IPS-NIHi11 (cell line): Measurements from ENCODE around the gene ADAMTSL3.

ENCODE experiments used
- DNase-seq: peaks from one replicate; pipeline ENCODE4 v3.0.0; 2012; ENCODE audit warnings: mixed read lengths, low spot score

Gene ADAMTSL3, protein sequence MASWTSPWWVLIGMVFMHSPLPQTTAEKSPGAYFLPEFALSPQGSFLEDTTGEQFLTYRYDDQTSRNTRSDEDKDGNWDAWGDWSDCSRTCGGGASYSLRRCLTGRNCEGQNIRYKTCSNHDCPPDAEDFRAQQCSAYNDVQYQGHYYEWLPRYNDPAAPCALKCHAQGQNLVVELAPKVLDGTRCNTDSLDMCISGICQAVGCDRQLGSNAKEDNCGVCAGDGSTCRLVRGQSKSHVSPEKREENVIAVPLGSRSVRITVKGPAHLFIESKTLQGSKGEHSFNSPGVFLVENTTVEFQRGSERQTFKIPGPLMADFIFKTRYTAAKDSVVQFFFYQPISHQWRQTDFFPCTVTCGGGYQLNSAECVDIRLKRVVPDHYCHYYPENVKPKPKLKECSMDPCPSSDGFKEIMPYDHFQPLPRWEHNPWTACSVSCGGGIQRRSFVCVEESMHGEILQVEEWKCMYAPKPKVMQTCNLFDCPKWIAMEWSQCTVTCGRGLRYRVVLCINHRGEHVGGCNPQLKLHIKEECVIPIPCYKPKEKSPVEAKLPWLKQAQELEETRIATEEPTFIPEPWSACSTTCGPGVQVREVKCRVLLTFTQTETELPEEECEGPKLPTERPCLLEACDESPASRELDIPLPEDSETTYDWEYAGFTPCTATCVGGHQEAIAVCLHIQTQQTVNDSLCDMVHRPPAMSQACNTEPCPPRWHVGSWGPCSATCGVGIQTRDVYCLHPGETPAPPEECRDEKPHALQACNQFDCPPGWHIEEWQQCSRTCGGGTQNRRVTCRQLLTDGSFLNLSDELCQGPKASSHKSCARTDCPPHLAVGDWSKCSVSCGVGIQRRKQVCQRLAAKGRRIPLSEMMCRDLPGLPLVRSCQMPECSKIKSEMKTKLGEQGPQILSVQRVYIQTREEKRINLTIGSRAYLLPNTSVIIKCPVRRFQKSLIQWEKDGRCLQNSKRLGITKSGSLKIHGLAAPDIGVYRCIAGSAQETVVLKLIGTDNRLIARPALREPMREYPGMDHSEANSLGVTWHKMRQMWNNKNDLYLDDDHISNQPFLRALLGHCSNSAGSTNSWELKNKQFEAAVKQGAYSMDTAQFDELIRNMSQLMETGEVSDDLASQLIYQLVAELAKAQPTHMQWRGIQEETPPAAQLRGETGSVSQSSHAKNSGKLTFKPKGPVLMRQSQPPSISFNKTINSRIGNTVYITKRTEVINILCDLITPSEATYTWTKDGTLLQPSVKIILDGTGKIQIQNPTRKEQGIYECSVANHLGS (N-terminal part only)

DNA sequence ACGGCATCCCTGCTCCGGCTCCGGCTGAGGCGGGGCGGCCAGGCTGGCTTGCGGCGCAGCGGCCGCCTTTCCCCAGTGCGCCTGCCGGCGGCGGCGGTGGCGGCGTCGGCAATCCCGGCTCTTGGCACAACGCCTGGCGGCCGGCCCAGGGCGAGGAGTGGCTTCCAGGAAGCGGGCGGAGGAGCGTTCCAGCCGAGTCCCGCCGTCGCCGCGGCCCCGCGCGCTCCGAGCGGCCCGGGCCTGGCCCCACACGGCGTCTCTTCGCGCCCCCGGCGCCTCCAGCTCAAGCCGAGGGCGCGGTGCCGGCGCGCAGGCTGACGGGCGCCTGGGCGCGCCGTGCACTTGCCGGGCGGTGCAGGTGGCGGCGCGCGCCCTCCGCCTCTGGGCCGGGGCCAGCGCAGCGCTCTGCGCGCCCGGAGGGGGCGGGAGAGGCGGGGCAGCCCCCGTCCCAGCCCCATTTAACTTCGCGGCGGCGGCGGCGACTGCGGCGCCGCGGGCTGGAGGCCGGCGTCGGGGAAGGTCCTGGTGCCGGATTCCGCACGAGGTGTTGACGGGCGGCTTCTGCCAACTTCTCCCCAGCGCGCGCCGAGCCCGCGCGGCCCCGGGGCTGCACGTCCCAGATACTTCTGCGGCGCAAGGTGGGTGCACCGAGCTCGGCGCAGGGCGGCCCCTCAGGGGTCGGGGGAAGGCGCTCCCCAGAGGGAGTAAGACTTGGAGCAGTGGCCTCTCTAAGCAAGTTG is at the start of gene ADAMTSL3:
TSS of gene ADAMTSL3 (plus strand) at position 485 of the 740 bp plus-strand sequence. CDS start 1,639 bp downstream, outside the sequence.
- peak; percentile 91 for DNase-seq

DNA sequence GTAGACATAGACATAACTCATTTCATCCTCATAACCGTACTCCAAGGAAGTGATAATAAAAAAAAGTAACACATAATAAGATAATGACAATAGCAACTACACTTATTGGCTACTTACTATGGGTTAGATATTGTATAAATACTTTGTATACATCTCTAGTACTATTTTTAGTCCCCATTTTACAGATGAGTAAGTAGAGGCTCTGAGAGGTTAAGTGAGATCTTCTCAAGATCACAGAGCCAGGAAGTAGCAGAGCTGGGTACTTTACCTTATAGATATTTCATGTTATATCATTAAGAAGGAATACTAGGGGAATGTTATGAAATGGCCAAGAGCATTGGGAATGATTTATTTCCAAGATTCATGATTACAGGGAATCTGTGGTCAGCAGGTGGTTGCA is 49.4 kb upstream of the ADAMTSL3 start:
- no peak for DNase-seq

DNA sequence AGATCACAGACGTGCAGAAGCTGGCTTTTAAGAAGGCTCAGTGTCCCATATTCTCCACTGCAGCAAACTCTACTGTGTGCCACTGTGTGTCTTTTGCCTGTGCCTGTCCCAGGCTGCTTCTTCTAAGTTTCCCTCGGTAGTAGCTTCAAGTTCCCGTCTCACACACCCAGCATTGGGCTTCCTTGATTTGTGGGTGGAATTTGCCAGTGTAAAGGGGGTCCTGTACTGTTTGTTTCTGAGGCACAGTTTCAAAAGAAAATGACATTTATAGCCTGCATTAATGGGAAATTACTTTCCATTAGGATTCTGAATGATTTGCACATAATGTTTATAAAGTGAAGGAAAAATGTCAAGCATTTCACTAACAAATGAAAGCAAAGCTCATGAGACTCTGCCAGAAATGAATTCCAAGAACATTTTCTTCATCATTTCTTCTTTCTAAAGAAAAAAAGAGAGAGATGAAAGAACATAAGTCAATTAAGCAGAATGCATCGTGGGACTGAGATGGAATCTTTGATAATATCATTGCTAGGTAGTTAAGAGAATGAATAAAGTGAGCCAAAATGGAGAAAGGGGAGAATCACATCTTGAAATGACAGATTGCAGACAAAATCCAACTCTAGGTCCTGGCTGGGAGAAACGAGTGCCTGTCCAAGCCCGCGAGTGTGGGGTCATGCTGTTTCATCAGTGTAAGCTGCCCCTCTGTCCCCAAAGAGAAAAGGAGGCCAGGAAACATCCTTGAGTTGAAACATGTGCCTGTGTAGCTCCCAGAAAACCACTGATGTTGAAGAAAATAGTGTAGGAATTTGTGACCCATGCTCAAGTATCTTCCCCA is 48.6 kb upstream of the ADAMTSL3 start:
- DNase-seq: no peak

DNA sequence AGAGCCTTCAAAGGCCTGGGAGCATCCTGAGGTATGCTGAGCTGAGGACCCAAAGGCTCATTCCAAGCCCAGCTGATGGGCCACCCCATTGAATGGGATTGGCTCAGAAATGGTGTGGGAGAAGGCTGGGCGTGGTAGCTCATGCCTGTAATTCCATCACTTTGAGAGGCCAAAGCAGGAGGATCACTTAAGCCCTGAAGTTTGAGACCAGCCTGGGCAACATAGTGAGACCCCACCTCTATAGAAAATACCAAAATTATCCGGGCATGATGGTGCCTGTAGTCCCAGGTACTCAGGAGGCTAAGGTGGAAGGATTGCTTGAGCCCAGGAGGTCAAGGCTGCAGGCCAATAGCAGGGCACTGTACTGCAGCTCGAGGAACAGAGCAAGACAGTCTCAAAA is 43.8 kb upstream of the ADAMTSL3 start:
- no peak for DNase-seq

DNA sequence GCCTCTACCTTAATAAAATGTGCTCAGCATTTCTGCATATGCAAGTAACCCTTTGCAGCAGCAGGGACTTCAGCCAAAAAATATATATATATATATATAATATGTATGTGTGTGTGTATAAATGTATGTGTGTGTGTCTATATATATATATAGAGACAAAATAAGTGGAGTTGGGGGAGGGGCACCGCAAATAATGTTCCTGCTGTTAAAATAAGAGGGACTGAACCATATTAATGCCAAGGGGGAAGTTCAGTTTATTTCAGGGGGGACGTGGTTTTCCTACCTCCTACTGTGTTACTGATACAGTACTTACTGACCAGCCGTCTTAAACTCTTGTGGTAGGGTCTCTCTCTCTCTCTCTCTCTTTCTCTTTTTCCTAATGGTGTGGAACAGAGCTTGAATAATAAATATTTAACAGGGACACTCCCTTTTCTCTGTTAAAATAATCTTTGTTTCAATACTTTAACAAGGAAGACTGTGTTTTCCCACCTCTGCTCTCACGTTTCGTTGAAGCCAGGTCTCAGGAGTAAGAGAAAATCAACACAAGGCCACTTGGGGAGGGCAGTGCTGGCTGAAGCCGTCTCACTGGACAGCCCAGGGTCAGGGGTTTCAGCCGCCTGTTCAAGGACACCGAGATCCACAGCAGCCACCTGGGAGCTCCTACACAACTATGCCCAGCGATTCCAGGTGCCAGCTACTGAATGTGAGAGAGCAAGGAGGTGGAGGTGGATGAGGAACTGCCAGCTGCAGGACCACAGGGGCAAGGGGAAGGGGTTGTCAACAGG is 42.8 kb upstream of the ADAMTSL3 start:
- DNase-seq: no peak

DNA sequence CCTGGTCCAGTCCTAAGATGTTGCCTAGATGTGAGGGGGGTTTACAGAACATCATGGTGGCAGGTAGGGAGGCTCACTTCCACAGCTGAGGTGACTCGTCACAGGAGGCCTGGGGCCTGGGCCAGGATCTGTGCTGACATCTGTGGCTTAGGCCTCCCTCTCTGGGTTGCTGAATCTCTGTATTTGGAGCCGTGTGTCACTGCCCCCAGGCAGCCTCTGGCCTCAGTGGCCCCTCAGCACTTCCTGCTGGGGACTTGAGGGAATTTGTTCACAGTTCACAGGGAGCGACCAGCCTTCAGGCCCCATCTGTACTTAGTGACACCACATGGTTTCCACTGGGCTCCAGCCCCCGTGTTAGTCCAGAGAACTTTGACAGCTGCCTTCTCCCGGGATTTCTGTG is 41.7 kb upstream of the ADAMTSL3 start:
- no peak for DNase-seq

DNA sequence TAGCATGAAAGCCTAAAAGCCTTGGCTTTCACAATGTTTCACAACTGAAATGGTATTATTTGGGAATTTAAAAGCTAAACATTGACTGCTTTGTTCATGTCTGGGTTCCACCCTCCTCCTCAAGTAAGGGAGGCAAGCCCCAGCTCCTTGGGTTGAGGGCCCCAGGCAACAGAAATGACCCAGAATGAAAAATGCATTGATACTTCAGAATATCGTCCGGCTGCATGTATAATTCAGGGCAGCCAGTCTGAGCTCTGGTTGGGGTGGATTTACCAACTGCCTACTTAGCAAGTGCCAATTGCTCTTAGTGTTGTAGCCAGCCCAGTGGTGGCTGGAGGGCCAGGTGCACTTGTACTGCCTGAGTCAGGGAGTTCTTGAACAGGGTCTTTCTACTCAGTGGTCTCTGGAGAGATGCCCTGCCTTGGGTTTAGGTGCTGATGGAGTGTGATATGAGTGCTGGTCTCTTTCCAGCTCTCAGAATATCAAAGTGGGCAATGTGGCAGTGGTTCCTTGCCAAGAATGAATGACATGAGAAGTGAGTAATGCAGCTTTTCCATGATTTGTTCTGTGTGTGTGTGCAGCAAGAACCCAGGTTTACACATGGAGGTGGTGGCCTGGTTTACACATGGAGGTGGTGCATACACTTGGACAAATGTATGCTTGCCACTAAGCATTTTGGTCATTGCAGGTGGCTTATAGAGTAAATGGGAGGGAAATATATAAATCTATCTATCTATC is 40.9 kb upstream of the ADAMTSL3 start:
- no peak for DNase-seq

DNA sequence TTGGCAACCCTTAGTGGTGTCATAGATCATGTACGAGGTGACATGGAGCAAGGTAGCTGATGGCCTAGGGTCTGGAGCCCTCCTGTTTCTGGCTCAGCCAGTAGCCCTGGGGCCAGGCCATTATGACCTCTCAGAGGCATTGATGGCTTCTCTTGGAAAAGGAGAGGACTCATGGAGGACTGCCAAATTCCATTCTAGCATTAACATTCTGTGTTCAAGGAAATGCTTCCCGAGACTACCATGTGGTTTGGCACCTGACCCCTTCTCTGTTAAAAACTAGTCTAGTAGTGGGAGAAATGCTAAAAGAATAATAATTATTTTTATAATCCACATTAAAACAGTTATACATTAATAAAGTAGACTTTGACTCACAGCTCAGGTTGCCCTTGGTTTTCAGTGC is 40.2 kb upstream of the ADAMTSL3 start:
- DNase-seq: no peak

DNA sequence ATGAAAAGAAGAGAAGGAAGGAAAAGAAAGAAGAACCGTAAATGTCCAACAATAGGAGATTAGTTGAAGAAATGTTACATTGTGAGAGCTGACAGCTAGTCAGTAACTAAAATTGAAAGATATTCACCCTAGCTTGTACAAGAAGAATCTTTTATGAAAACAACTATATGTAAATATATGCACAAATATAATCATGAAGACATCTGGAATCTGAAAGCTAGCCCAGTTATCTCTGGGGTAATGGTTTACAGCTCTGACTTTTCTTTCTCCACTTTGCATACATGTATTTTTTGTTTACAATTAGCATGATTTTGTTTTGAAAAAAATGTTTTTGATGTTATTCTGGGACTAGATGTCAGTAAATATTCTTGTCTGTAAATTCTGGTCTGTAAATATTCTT is 37.1 kb upstream of the ADAMTSL3 start:
- DNase-seq: no peak

DNA sequence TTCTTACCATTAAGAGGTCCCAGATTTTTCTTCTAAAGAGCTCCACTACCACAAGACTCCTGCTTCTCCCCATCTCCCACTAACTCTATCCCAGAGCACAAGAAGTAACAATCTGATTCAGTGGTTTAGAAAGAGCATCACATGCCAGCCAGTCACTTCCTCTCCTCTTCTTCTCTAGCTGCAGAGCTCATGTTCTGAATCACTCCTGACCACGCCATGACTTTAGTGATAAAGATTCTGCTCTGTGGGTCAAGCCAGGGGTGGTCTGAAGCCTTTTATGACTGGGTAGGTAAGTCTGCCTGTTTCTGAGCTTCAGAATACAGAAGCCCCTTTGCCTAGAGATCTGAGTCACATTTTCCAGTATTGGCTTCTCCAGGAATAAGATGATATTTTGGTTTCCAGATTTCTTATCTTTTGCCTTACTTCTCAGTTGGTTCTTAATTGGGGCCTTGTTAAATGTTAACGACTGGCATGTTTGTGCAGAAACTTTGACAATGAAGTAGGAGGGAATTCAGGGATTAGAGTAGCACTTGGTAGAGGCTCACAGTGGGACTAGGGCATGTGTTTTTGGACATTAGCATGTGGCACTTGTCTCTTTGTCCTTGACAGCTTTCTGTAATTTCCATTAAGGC is 27.6 kb upstream of the ADAMTSL3 start:
- no peak for DNase-seq

DNA sequence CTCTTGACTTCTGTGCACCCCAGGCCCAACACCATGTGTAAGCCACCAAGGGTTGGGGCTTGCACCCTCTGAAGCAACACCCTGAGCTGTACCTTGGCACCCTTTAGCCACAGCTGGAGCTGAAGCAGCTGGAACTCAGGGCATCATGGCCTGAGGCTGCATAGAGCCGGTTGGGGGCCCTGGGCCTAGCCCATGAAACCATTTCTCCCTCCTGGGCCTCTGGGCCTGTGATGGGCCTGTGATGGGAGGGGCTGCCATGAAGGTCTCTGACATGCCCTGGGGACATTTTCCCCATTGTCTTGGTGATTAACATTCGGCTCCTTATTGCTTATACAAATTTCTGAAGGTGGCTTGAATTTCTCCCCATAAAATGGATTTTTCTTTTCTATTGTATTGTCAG is 22.4 kb upstream of the ADAMTSL3 start:
- DNase-seq: no peak

DNA sequence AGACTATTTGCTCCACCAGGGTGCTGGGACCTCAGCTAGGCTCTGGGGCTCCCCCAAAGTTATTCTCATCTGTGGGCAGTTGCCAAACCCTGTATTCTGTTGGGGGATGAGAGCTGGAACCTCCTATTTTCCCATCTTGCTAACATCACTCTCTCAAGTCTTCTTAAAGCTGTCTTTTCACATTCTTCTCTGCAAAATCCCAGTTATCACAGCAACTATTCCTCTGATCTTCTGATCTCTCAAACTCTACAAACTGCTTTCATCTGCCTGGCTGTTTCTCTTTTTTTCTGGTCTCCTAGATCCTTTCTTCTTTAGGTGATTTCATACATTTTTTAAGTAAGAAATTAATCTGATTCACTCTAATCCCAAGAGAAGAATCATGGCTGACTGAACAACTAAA is 10.7 kb upstream of the ADAMTSL3 start:
- DNase-seq: no peak

DNA sequence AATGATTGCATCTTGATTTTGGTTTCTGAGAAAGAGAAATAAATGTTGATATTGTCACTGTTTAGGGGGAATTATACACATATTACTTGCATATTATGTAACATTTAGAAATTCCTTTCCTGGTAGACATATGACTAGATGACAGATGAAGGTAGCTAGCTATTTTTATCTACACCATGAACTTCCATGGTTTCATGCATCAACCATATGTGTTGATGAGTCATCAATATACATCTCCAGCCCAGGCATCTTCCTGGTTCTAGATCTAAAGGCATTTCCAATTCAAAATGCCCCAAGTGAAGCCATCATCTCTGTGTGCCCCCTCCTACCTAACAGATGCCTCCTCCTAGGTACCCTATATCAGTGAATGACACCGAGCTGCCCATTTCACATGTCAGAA is 9.5 kb upstream of the ADAMTSL3 start:
- DNase-seq: no peak

DNA sequence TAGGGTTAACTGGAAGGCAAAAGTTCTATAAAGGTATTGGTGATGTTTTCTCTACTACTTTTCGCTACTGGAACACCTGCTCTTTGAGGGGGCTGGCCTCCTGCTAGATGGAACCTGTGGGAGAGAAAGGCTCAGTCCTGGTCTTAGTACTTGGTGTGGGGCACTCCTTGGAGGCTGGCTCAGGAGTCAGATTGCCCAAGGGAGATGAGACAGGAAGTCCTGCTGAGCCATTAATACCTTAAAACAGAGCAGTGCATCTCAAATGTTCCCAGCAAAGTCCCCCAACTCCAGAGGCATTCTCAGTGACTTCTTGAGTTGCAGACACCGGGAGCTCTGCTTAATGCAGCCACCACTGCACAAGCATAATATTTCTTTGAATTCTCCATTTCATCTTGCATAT is 3.1 kb upstream of the ADAMTSL3 start:
- DNase-seq: no peak

DNA sequence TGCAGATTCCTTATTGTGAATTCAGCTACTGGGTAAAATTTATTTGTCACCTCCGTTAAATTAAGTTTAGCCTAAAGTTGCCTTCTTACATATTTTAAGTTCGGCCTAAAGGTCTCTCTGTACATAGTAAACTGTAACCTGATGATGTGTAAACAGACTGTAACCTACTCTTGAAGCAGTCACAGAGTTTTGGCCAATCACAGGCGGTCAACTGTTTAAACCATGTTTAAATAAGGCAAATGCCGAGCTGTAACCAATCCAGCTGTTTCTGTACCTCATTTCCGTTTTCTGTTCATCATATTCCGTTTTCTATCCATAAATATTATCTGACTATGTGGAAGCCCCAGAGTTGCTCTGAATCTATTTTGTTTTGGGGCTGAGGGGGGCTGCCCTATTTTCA is 2.4 kb upstream of the ADAMTSL3 start:
- DNase-seq: no peak

DNA sequence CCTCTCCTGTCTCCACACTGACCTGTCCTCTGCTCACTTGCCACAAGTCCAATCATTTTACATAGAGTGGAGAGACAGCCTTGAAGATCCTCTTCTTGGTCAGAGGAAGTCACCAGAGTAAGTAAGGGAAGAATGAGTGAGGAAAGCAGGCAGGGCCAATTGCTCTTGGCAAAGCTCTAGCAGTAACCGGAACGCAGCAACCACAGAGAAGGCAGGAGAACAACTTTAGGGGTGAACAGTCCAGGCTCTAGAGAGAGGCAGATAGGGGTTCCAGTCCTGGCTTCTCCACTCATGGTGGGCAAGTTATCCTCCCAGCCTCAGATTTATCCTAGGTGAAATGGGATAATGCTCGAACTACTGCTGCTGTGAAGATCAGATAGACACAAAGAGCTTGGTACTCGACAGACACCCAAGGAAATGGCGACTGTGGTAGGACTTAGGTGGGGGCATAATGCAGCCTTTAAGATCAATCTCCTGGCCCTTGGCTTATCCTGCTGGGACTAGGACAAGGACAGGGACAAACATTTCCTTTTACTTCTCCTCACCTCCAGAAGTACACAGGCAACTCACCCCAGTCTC is 1.2 kb upstream of the ADAMTSL3 start:
- DNase-seq: no peak

DNA sequence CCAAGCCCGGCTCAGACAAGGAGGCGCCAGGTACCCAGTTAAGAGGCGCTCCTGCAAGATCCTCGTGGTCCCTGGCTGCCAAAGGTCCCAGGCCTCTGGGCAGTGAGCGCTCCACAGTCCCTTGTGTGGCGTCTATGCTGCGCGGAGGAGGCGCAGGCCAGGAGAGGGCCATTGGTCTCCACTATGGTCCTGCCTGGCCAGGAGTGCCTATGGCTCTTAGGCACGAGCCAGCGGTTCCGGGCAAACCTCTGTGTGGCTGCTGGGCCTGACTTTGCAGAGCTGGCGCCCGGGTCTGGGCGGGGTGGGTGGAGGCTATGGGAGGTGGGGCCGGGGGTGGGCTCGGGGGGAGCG is 660 bp upstream of the ADAMTSL3 start:
- no peak for DNase-seq
